Measurements from ENCODE around the gene PARVG. TPM values are rescaled to one million over a fixed set of nuclear protein-coding genes. Genes with fewer than 3 reads are reported as not detected.

The PARVG gene
- total and polyA plus RNA-seq, 10 of the 15 experiments (the other 5 are each of a cell fraction or from before 2014, with no cell fraction given): 6.3 to 123 (median 71.9) TPM

GRCh38 chr22:44181033-44181911 lies 547 bp downstream of the PARVG start (continued):
- TF ChIP-seq EGR1 (IDR thresholded peaks at IDR 0.05; ENCODE audit: borderline replicate concordance in 1 of 2, low read depth in 2 of 2, low read length in 2 of 2): 0 out of 3 replicates have a peak, but pooled peaks of 1 of the 2 experiments have one; percentile 30
- TF ChIP-seq YY1 (IDR thresholded peaks at IDR 0.05; ENCODE audit: low read depth, low read length): peak; percentile 18; the same call in 1 of the 2 replicates
- TF ChIP-seq STAT3 (IDR thresholded peaks at IDR 0.05; ENCODE audit: low read depth, low read length): no peak
- no peak for TF ChIP-seq NFIC (IDR thresholded peaks at IDR 0.05; ENCODE audit: low read depth, low read length)
- TF ChIP-seq SPI1 (IDR thresholded peaks at IDR 0.05; ENCODE audit: borderline replicate concordance, insufficient read depth, low read depth, low read length): peak; percentile 49
- 0 out of 2 replicates have a peak, but pooled peaks have one; percentile 8 for TF ChIP-seq IKZF1 (conservative IDR thresholded peaks at IDR 0.05)
- peak; percentile 65; the same call in 1 of the 2 replicates for TF ChIP-seq MLLT1 (IDR thresholded peaks at IDR 0.05)
- TF ChIP-seq SMAD5 (IDR thresholded peaks at IDR 0.05; ENCODE audit: low read depth): peak; percentile 68; the same call in 1 of the 2 replicates
- no peak for TF ChIP-seq RB1 (IDR thresholded peaks at IDR 0.05; ENCODE audit: borderline replicate concordance)
- no peak for TF ChIP-seq BCL11A (IDR thresholded peaks at IDR 0.05; ENCODE audit: low read depth, low read length)
- no peak for TF ChIP-seq ZSCAN29 (IDR thresholded peaks at IDR 0.05)
- peak; percentile 52; the same call in 1 of the 2 replicates for TF ChIP-seq TAF1 (IDR thresholded peaks at IDR 0.05; ENCODE audit: borderline replicate concordance, low read depth, low read length)
- TF ChIP-seq RELA (IDR thresholded peaks at IDR 0.05; ENCODE audit: borderline replicate concordance, partially characterized antibody): no peak
- 0 out of 2 replicates have a peak, but pooled peaks have one; percentile 38 for TF ChIP-seq ZNF687 (IDR thresholded peaks at IDR 0.05)
- no peak for TF ChIP-seq NR2F1 (conservative IDR thresholded peaks at IDR 0.05)
- TF ChIP-seq ZNF24 (IDR thresholded peaks at IDR 0.05): no peak
- TF ChIP-seq CHD1 (IDR thresholded peaks at IDR 0.05; ENCODE audit: low read depth, low read length): no peak; the same call in 1 of the 2 replicates
- TF ChIP-seq IRF4 (IDR thresholded peaks at IDR 0.05; ENCODE audit: low read depth, low read length): no peak
- TF ChIP-seq JUNB (IDR thresholded peaks at IDR 0.05): peak; percentile 38; the same call in 1 of the 2 replicates
- TF ChIP-seq MXI1 (IDR thresholded peaks at IDR 0.05; ENCODE audit: low read depth, low read length): no peak
- no peak for TF ChIP-seq REST (IDR thresholded peaks at IDR 0.05; ENCODE audit: low read depth, low read length)
- 0 out of 2 replicates have a peak, but pooled peaks have one; percentile 2 for TF ChIP-seq RAD51 (IDR thresholded peaks at IDR 0.05)

Data from GM12878 (cell line).